ENCODE data around the gene SCAND1. TPM values are rescaled to one million over a fixed set of nuclear protein-coding genes. Genes with fewer than 3 reads are reported as not detected.

SCAND1 gene
- total and polyA plus RNA-seq, 9 of the 15 experiments (the other 6 are each of a cell fraction or from before 2014, with no cell fraction given): 0.08 to 94.0 (median 5.8) TPM

- TF ChIP-seq CC2D1A (IDR thresholded peaks at IDR 0.05): peak; percentile 29; the same call in 1 of the 2 replicates
Observed at GRCh38 chr20:35992713-35993335, 38.5 kb upstream of the SCAND1 start (continued).

GRCh38 chr20:35991142-35991771 lies 37.0 kb upstream of the SCAND1 start:
- no peaks in the 10 kb centered on the region; a peak in 2 of 5 replicates for H3K27me3 ChIP-seq (ENCODE audit: control insufficient read depth in 2 of 2, insufficient read depth in 2 of 2, low read length in 2 of 2)
- in situ Hi-C loops (cut with MboI): loop anchor here (25.0 kb wide), 1 partner anchor 446 kb away; no protein-coding TSS in a partner anchor
- no peaks in the 10 kb centered on the region; a peak in 1 of 5 replicates for H3K4me1 ChIP-seq (replicated peaks in 1 of 2; ENCODE audit: control insufficient read depth in 2 of 2, insufficient read depth in 2 of 2, low read length in 2 of 2)
- H3K9ac ChIP-seq (ENCODE audit: insufficient read depth in 1 of 2, low read depth in 2 of 2, low read length in 2 of 2): no peak overlapping the region
- no peaks in the 10 kb centered on the region for H3K9me1 ChIP-seq (ENCODE audit: control insufficient read depth, insufficient read depth, low read length)
- no peaks in the 10 kb centered on the region for H3K36me3 ChIP-seq (ENCODE audit: control insufficient read depth, insufficient read depth, low read length)
- intact Hi-C loops (cut with micrococcal nuclease): no loop called here
- TF ChIP-seq CTCF (IDR thresholded peaks at IDR 0.05 in 2 of 3, conservative IDR thresholded peaks at IDR 0.05 in 1 of 3; ENCODE audit: insufficient read depth in 2 of 3, low read depth in 1 of 3, low read length in 3 of 3) (peak; percentile 46 to 54 (median 50); a peak in 5 of 6 replicates), MTA1 (IDR thresholded peaks at IDR 0.05; ENCODE audit: borderline replicate concordance) (no peak), TCF7 (IDR thresholded peaks at IDR 0.05; ENCODE audit: borderline replicate concordance) (no peak), ZNF717 (CRISPR knock-in tag; IDR thresholded peaks at IDR 0.05) (no peak), ZNF707 (CRISPR knock-in tag; conservative IDR thresholded peaks at IDR 0.05) (no peak), NFIC (IDR thresholded peaks at IDR 0.05) (no peak), ELF1 (tag; IDR thresholded peaks at IDR 0.05) (no peak), ZNF77 (CRISPR knock-in tag; IDR thresholded peaks at IDR 0.05) (no peak)
- H4K20me1 ChIP-seq (replicated peaks; ENCODE audit: control insufficient read depth, insufficient read depth, low read length): no peaks in the 10 kb centered on the region
- H3K4me2 ChIP-seq (ENCODE audit: insufficient read depth, low read length): no peak overlapping the region
- H2AFZ ChIP-seq (ENCODE audit: low read depth, low read length): no peak overlapping the region
- DNase-seq (ENCODE audit: extremely low read depth in 1 of 4, low spot score in 3 of 4) (peak; percentile 44 to 50 (median 48)), ATAC-seq (peak; percentile 60; the same call in 2 of the 3 replicates), FAIRE-seq (peak; percentile 67)
- H3K27ac ChIP-seq (ENCODE audit: extremely low read depth, low read depth, low read length): no peak overlapping the region
- POLR2A ChIA-PET: interaction anchor here (0.6 to 1.6 kb wide), 7 partner anchors 9 to 249 kb away, joined by 3 to 4 read pairs (median 3); partner anchors contain the start of genes RBM39 and SCAND1
- no peak overlapping the region for H3K4me3 ChIP-seq
- no peaks in the 10 kb centered on the region for H3K9me3 ChIP-seq (replicated peaks; ENCODE audit: control insufficient read depth, insufficient read depth, low read depth, low read length)
- CTCF ChIA-PET (ENCODE audit: low intra/inter-chr PET ratio): interaction anchor here (7.9 kb wide), 1 partner anchor 146 kb away, joined by 205 read pairs; no protein-coding TSS in a partner anchor
- no TSS peak for BruUV-seq (replicated peaks)
- H3K79me2 ChIP-seq (ENCODE audit: control insufficient read depth, insufficient read depth, low read length): no peaks in the 10 kb centered on the region
- WGBS (ENCODE audit: insufficient coverage, low coverage, missing lambda C conversion rate): 4% methylated on average over 3 of the region's 3 CpGs

Measured in K562 (cell line).